NCI-H128 (cell line): ENCODE results near the gene FKBP1C.
"Not testable (repeated sequence)": the region's sequence is repeated elsewhere in the genome, so short reads cannot be mapped to it uniquely, and the experiment has no call there.

Experiments
- DNase-seq: peaks from one replicate; lab custom pipeline; 2025; ENCODE audit not compliant: unreplicated experiment; lab: John Stamatoyannopoulos, UW

The FKBP1C gene

GRCh38 chr6:63211343-63211742, at the start of gene FKBP1C:
TSS of gene FKBP1C (plus strand) at chr6:63211469.
- DNase-seq = not testable (repeated sequence)

- not testable (repeated sequence) for DNase-seq
Measured at GRCh38 chr6:63164047-63164803, 47.0 kb upstream of the FKBP1C start.

- no peak for DNase-seq
Measured at GRCh38 chr6:63174173-63174572, 37.1 kb upstream of the FKBP1C start.

DNA sequence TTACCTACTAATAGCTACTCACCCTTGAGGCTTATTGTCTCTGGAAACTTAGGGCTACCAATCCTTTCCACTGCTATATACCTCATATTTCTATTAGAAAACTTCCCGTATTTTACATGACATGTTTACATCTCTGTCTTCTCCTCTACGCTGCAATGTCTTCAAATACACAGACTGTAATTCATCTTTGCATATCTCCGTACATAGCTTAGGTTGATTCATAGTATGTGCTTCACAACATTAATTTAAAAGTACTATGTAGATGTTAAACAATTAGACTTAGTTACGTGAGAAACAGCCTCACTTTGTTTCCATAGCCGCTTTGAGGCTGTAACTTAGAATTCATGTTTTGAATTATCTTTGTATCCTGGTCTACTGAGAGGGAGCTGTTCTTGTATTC, 35.1 kb upstream of the FKBP1C start:
- DNase-seq = no peak

- no peak for DNase-seq
Measured at GRCh38 chr6:63180367-63180766, 30.9 kb upstream of the FKBP1C start.

GRCh38 chr6:63186970-63187369, 24.3 kb upstream of the FKBP1C start:
- no peak for DNase-seq

GRCh38 chr6:63188828-63189227, 22.4 kb upstream of the FKBP1C start:
- no peak for DNase-seq

DNA sequence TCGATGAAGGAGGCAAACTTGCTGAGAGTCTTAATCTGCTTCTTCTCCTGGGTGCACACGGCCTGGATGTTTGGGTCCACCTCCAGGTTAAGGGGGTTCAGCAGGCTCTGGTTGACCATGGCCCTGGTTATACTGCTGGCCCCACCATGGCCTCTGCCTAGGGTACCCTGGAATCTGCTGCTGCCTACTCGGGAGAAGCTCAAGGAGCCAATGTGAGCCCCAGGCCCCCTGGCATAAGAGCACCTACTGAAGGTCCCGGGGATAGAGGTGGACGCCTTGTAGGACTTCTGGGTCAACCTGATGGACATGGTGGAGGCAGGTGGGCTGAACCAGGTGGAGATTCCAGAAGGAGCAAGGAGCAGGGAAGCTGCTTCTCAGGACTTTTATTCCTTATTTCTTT, 17.9 kb upstream of the FKBP1C start:
- DNase-seq = no peak

DNA sequence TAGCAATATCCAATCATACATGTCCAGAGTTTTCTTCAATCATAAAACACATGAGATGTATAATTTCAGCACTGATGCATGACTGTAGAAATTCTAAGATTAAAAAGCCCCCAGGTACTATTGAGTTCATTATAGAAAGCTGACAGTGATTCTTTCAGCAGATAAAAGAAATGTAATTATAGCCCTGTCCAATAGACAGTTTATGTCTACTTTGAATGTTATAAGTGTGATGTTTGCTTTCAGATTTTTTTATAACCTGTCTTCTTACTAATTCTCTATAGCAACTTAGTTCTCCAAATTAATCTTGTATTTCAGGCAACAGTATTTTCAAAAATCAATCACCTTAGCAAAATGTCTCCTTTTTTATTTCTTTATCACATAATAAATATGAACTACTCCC, 13.5 kb upstream of the FKBP1C start:
- DNase-seq = no peak

GRCh38 chr6:63213325-63213724, 2.1 kb downstream of the FKBP1C start:
- DNase-seq = no peak

DNA sequence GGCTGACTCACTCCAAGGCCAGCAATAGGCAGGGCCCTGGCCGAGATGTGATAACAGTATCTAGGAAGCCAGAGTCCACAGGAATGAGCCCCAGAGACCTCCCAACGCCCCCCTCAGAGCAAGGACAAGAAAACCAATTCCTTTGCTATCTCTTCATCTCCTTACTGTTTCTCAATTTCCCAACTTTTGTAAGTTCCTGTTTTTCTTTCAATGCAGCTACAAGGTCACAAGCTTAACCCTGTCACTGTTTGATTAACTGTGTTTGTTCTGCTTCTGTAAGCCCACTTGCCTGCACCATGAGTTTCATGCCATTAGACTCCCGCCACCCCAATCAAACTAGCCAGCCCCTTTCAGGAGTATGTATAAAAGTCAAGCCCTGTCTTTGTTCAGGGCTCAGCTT, 3.5 kb downstream of the FKBP1C start:
- no peak for DNase-seq

DNA sequence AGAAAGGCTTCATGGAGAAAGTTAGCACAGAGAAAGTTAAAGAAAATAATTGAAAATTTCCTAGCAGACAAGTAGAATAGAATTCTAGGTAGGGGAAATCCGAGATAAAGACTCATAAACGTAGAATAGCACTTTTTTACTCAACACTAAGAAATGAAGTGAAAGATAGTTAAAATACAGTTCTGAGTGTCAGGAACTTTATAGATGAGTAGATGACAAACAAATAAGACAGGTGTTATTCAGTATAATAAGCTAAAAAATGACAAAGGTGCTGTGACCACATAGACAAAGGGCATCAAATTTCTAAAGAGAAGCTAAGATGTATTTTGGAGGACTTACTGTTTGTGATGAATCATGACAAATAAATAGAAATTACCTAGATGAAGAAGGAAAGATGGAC, 12.9 kb downstream of the FKBP1C start:
- DNase-seq = no peak

GRCh38 chr6:63225987-63226386, 14.7 kb downstream of the FKBP1C start:
- not testable (repeated sequence) for DNase-seq

GRCh38 chr6:63227928-63228894, 16.9 kb downstream of the FKBP1C start:
- DNase-seq = not testable (repeated sequence)

- DNase-seq = not testable (repeated sequence)
Measured at GRCh38 chr6:63230027-63230426, 18.8 kb downstream of the FKBP1C start.

- DNase-seq = not testable (repeated sequence)
Measured at GRCh38 chr6:63230511-63230910, 19.2 kb downstream of the FKBP1C start.

DNA sequence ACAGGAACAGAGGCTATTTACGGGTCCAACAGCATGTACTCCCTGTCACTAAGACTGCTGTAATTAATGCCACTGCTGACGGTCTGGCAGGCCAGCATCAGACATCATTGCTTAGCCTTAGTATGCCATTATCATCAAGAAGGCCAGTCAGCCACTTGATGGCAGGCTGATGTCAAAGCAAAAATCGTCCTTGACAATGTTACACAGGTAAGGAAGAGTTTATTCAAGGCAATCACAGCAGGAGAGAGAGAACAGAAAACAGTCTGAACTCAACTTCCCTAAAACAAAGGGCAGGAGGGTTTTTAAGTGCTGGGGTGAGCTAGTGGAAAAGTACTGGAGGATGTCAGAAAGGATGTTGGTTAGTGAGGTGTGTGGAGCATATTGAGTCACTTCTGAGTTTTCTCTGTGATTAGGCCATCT, 25.1 kb downstream of the FKBP1C start:
- DNase-seq = no peak

- DNase-seq = no peak
Measured at GRCh38 chr6:63245420-63245819, 34.2 kb downstream of the FKBP1C start.

DNA sequence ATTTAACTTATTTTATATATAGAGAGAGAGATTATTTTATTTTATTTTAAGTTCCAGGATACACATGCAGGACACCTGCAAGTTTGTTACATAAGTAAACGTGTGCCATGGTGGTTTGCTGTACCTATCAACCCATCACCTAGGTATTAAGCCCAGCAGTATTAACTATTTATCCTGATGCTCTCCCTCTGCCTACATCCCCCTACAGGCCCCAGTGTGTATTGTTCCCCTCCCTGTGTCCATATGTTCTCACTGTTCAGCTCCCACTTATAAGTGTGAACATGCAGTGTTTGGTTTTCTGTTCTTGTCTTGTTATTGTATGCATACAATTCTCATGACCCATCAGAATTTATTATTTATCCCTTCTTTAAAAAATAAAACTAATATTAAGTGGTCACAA, 34.6 kb downstream of the FKBP1C start:
- DNase-seq = no peak

GRCh38 chr6:63246581-63246980, 35.3 kb downstream of the FKBP1C start:
- DNase-seq = no peak

DNA sequence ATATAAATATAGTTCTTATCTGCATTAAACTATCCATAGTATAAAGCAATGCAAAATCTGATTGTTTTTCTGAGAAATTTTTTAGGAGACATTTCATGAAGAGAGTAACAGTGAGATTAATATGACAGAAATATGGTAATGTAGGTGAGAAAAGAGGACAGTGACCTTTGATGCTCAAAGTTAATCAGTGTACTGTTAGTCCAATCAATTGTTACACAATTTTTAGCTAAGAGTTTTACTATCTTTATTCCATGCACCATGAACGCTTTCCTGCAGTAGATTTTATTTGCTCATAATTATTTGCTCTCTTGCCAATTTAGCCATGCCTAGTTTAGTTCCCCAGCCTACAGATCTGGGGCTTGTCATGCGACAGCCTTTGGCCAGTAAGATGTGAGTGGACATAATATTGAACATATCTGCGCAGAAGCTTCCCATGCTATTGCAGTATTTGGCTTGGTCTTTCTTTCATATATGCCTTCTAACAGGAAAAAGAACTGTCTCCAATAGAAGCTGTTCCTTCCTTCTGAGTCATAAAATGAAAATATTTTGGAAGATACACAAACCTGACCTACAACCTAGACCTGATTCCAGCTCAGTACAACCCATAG, 38.7 kb downstream of the FKBP1C start:
- no peak for DNase-seq

DNA sequence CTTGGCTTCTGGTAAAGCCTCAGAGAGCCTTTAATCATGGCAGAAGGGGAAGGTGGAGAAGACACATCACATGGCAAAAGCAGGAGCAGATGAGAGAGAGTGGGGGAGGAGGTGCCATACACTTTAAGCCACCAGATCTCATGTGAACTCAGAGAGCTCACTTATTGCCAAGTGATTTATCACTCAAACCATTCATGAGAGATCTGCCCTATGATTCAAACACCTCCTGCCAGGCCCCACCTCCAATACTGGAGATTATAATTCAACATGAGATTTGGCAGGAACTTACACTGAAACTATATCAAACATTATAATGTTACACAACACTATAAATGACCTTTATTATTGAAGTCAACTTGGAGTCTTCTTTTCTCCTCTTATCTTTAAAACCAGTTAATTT, 47.9 kb downstream of the FKBP1C start:
- DNase-seq = no peak
